Central memory CD8-positive, alpha-beta T cell (primary cell): ENCODE measurements around the gene FRMD4A.

Experiments used
- ATAC-seq: fragments of 150-1000 bp; cut with Tn5 transposase; replicated peaks from 2 replicates; pipeline ENCODE4 v1.10.0; 2022; ENCODE audit warnings: mild to moderate bottlenecking, moderate FRiP score, moderate number of reproducible peaks; ENCODE audit not compliant: poor library complexity, severe bottlenecking; ENCODE audit errors: extremely low read depth
- DNase-seq, 2 donors: peaks; one replicate each; pipeline ENCODE4 v3.0.0; 2021; ENCODE audit warnings: low spot score in 2 of 2
- H3K27ac Mint-ChIP-seq: one replicate; pipeline ENCODE4 v1.8.0; 2022; ENCODE audit warnings: low read depth, mild to moderate bottlenecking, moderate library complexity, mixed read lengths
- H3K27me3 Mint-ChIP-seq: one replicate; pipeline ENCODE4 v1.8.0; 2022; ENCODE audit warnings: mixed read lengths
- H3K36me3 Mint-ChIP-seq: one replicate; pipeline ENCODE4 v1.8.0; 2022; ENCODE audit warnings: mild to moderate bottlenecking, moderate library complexity, mixed read lengths; ENCODE audit not compliant: insufficient read depth
- H3K4me1 Mint-ChIP-seq: one replicate; pipeline ENCODE4 v1.8.0; 2022; ENCODE audit warnings: mixed read lengths
- H3K4me3 Mint-ChIP-seq: one replicate; pipeline ENCODE4 v1.8.0; 2022; ENCODE audit warnings: mild to moderate bottlenecking, moderate library complexity, mixed read lengths
- H3K9me3 Mint-ChIP-seq: one replicate; pipeline ENCODE4 v1.8.0; 2022; ENCODE audit warnings: mixed read lengths

FRMD4A gene

GRCh38 chr10:14304046-14304445 is 26.7 kb downstream of the FRMD4A start:
- Mint-ChIP-seq H3K4me3 (no peak overlapping the region), H3K27ac (no peak overlapping the region), H3K27me3 (peaks cover 19% of the 10 kb centered on the region), H3K36me3 (peaks cover 2% of the 10 kb centered on the region), H3K4me1 (no peaks in the 10 kb centered on the region), H3K9me3 (no peaks in the 10 kb centered on the region)
- no peak for ATAC-seq
- no peak for DNase-seq

- DNase-seq (no peak), ATAC-seq (no peak)
- Mint-ChIP-seq H3K27me3 (peaks cover 19% of the 10 kb centered on the region), H3K27ac (no peak overlapping the region), H3K4me3 (no peak overlapping the region), H3K36me3 (peaks cover 2% of the 10 kb centered on the region), H3K4me1 (no peaks in the 10 kb centered on the region), H3K9me3 (no peaks in the 10 kb centered on the region)
These were observed 28.7 kb downstream of the FRMD4A start for GRCh38 chr10:14302035-14302434.

- Mint-ChIP-seq H3K4me3 (no peak overlapping the region), H3K4me1 (no peaks in the 10 kb centered on the region), H3K36me3 (no peaks in the 10 kb centered on the region), H3K27ac (no peak overlapping the region), H3K27me3 (peaks cover 5% of the 10 kb centered on the region), H3K9me3 (no peaks in the 10 kb centered on the region)
- DNase-seq (no peak), ATAC-seq (no peak)
These were observed 31.2 kb downstream of the FRMD4A start for GRCh38 chr10:14299556-14299955.

- no peak overlapping the region for H3K27ac Mint-ChIP-seq
- H3K4me1 Mint-ChIP-seq = no peaks in the 10 kb centered on the region
- ATAC-seq = no peak
- DNase-seq = no peak
- H3K36me3 Mint-ChIP-seq = no peaks in the 10 kb centered on the region
- H3K9me3 Mint-ChIP-seq = peaks cover 6% of the 10 kb centered on the region
- H3K27me3 Mint-ChIP-seq = peaks cover 10% of the 10 kb centered on the region
- no peak overlapping the region for H3K4me3 Mint-ChIP-seq
These were observed 34.5 kb downstream of the FRMD4A start for GRCh38 chr10:14296065-14296709.

GRCh38 chr10:14294347-14295059 is 36.2 kb downstream of the FRMD4A start:
- H3K36me3 Mint-ChIP-seq = no peaks in the 10 kb centered on the region
- ATAC-seq = no peak

GRCh38 chr10:14293526-14293925 is 37.2 kb downstream of the FRMD4A start:
- Mint-ChIP-seq H3K4me3 (no peak overlapping the region), H3K27me3 (peaks cover 21% of the 10 kb centered on the region), H3K9me3 (peaks cover 6% of the 10 kb centered on the region), H3K27ac (no peak overlapping the region), H3K36me3 (no peaks in the 10 kb centered on the region), H3K4me1 (no peaks in the 10 kb centered on the region)
- DNase-seq = no peak
- ATAC-seq = no peak

More at GRCh38 chr10:14294347-14295059, 36.2 kb downstream of the FRMD4A start:
- Mint-ChIP-seq H3K27ac (no peak overlapping the region), H3K4me1 (no peaks in the 10 kb centered on the region), H3K27me3 (peaks cover 11% of the 10 kb centered on the region), H3K4me3 (no peak overlapping the region), H3K9me3 (peaks cover 6% of the 10 kb centered on the region)
- no peak for DNase-seq

- H3K4me3 Mint-ChIP-seq = no peak overlapping the region
- no peak overlapping the region for H3K27ac Mint-ChIP-seq
- peaks cover 6% of the 10 kb centered on the region for H3K9me3 Mint-ChIP-seq
- peaks cover 43% of the 10 kb centered on the region for H3K27me3 Mint-ChIP-seq
- DNase-seq = no peak
- no peaks in the 10 kb centered on the region for H3K36me3 Mint-ChIP-seq
- H3K4me1 Mint-ChIP-seq = no peaks in the 10 kb centered on the region
- ATAC-seq = no peak
These were observed 39.4 kb downstream of the FRMD4A start for GRCh38 chr10:14291296-14291695.

- no peaks in the 10 kb centered on the region for H3K4me1 Mint-ChIP-seq
- no peaks in the 10 kb centered on the region for H3K36me3 Mint-ChIP-seq
- ATAC-seq = no peak
- DNase-seq = no peak
- no peak overlapping the region for H3K4me3 Mint-ChIP-seq
- peaks cover 75% of the 10 kb centered on the region for H3K27me3 Mint-ChIP-seq
- no peaks in the 10 kb centered on the region for H3K9me3 Mint-ChIP-seq
- H3K27ac Mint-ChIP-seq = no peak overlapping the region
These were observed 44.7 kb downstream of the FRMD4A start for GRCh38 chr10:14285941-14286560.

GRCh38 chr10:14282276-14282675 is 48.4 kb downstream of the FRMD4A start:
- H3K4me1 Mint-ChIP-seq = no peaks in the 10 kb centered on the region
- peaks cover 70% of the 10 kb centered on the region for H3K27me3 Mint-ChIP-seq
- H3K4me3 Mint-ChIP-seq = no peak overlapping the region
- no peak overlapping the region for H3K27ac Mint-ChIP-seq
- DNase-seq = no peak
- H3K36me3 Mint-ChIP-seq = no peaks in the 10 kb centered on the region
- ATAC-seq = no peak
- H3K9me3 Mint-ChIP-seq = no peaks in the 10 kb centered on the region

- H3K4me3 Mint-ChIP-seq = no peak overlapping the region
- H3K36me3 Mint-ChIP-seq = no peaks in the 10 kb centered on the region
- no peaks in the 10 kb centered on the region for H3K9me3 Mint-ChIP-seq
- ATAC-seq (no peak), DNase-seq (no peak)
- no peaks in the 10 kb centered on the region for H3K4me1 Mint-ChIP-seq
- no peak overlapping the region for H3K27ac Mint-ChIP-seq
- H3K27me3 Mint-ChIP-seq = peaks cover 58% of the 10 kb centered on the region
These were observed 52.2 kb downstream of the FRMD4A start for GRCh38 chr10:14278533-14278932.

GRCh38 chr10:14276210-14276609 is 54.5 kb downstream of the FRMD4A start:
- ATAC-seq (no peak), DNase-seq (no peak)
- Mint-ChIP-seq H3K36me3 (no peaks in the 10 kb centered on the region), H3K4me1 (no peaks in the 10 kb centered on the region), H3K27ac (no peak overlapping the region), H3K27me3 (peaks cover 42% of the 10 kb centered on the region), H3K4me3 (no peak overlapping the region), H3K9me3 (no peaks in the 10 kb centered on the region)

- Mint-ChIP-seq H3K9me3 (no peaks in the 10 kb centered on the region), H3K36me3 (peaks cover 2% of the 10 kb centered on the region), H3K4me3 (no peak overlapping the region), H3K27ac (no peak overlapping the region), H3K4me1 (no peaks in the 10 kb centered on the region), H3K27me3 (peaks cover 53% of the 10 kb centered on the region)
- no peak for DNase-seq
- no peak for ATAC-seq
These were observed 59.1 kb downstream of the FRMD4A start for GRCh38 chr10:14271621-14272020.

GRCh38 chr10:14270370-14270769 is 60.4 kb downstream of the FRMD4A start:
- H3K9me3 Mint-ChIP-seq = no peaks in the 10 kb centered on the region
- peaks cover 2% of the 10 kb centered on the region for H3K36me3 Mint-ChIP-seq
- DNase-seq (no peak), ATAC-seq (no peak)
- H3K27me3 Mint-ChIP-seq = peaks cover 61% of the 10 kb centered on the region
- H3K4me3 Mint-ChIP-seq = no peak overlapping the region
- no peak overlapping the region for H3K27ac Mint-ChIP-seq
- no peaks in the 10 kb centered on the region for H3K4me1 Mint-ChIP-seq
